GM12892 (cell line): Measurements from ENCODE around the gene MRPL51.
A peak's percentile ranks its signal among the peaks of the same experiment; 100 is the strongest.

Source experiments
- DNase-seq: peaks from one replicate; pipeline ENCODE4 v3.0.0; 2011; ENCODE audit not compliant: insufficient read length
- FAIRE-seq: peaks from 2 replicates; lab custom pipeline; 2011; peaks lifted over from hg19 to GRCh38; lab: Jason Lieb, UNC
- POLR2A ChIP-seq: IDR thresholded peaks from 2 replicates; pipeline ENCODE4 v1.6.1; 2011; ENCODE audit warnings: low read depth, low read length, control low read depth
- POLR2AphosphoS5 ChIP-seq: IDR thresholded peaks from 2 replicates; pipeline ENCODE4 v1.6.1; 2011; ENCODE audit warnings: low read depth, low read length, control low read depth
- TAF1 ChIP-seq: IDR thresholded peaks from 2 replicates; pipeline ENCODE4 v1.6.1; 2011; ENCODE audit warnings: low read depth, mild to moderate bottlenecking, control low read depth, low read length, borderline replicate concordance

Gene MRPL51

DNA sequence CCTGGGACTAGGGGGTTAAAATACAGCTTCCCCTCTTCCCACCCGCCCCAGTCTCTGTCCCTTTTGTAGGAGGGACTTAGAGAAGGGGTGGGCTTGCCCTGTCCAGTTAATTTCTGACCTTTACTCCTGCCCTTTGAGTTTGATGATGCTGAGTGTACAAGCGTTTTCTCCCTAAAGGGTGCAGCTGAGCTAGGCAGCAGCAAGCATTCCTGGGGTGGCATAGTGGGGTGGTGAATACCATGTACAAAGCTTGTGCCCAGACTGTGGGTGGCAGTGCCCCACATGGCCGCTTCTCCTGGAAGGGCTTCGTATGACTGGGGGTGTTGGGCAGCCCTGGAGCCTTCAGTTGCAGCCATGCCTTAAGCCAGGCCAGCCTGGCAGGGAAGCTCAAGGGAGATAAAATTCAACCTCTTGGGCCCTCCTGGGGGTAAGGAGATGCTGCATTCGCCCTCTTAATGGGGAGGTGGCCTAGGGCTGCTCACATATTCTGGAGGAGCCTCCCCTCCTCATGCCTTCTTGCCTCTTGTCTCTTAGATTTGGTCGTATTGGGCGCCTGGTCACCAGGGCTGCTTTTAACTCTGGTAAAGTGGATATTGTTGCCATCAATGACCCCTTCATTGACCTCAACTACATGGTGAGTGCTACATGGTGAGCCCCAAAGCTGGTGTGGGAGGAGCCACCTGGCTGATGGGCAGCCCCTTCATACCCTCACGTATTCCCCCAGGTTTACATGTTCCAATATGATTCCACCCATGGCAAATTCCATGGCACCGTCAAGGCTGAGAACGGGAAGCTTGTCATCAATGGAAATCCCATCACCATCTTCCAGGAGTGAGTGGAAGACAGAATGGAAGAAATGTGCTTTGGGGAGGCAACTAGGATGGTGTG lies 43.1 kb upstream of the MRPL51 start:
- DNase-seq (no peak), FAIRE-seq (no peak)
- TF ChIP-seq POLR2AphosphoS5: peak; percentile 63
- TF ChIP-seq POLR2A: 0 out of 2 replicates have a peak, but pooled peaks have one; percentile 4
- TF ChIP-seq TAF1: no peak

DNA sequence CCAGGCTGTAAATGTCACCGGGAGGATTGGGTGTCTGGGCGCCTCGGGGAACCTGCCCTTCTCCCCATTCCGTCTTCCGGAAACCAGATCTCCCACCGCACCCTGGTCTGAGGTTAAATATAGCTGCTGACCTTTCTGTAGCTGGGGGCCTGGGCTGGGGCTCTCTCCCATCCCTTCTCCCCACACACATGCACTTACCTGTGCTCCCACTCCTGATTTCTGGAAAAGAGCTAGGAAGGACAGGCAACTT lies 42.6 kb upstream of the MRPL51 start:
- TF ChIP-seq POLR2A: no peak
- no peak for TF ChIP-seq POLR2AphosphoS5
- TF ChIP-seq TAF1: no peak
- FAIRE-seq: no peak
- no peak for DNase-seq

DNA sequence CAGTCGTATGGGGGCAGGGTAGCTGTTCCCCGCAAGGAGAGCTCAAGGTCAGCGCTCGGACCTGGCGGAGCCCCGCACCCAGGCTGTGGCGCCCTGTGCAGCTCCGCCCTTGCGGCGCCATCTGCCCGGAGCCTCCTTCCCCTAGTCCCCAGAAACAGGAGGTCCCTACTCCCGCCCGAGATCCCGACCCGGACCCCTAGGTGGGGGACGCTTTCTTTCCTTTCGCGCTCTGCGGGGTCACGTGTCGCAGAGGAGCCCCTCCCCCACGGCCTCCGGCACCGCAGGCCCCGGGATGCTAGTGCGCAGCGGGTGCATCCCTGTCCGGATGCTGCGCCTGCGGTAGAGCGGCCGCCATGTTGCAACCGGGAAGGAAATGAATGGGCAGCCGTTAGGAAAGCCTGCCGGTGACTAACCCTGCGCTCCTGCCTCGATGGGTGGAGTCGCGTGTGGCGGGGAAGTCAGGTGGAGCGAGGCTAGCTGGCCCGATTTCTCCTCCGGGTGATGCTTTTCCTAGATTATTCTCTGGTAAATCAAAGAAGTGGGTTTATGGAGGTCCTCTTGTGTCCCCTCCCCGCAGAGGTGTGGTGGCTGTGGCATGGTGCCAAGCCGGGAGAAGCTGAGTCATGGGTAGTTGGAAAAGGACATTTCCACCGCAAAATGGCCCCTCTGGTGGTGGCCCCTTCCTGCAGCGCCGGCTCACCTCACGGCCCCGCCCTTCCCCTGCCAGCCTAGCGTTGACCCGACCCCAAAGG lies 42.1 kb upstream of the MRPL51 start:
- DNase-seq: peak; percentile 54
- TF ChIP-seq POLR2A: peak; percentile 68
- no peak; the same call in 1 of the 2 replicates for TF ChIP-seq POLR2AphosphoS5
- 0 out of 2 replicates have a peak, but pooled peaks have one; percentile 37 for TF ChIP-seq TAF1
- FAIRE-seq: peak; percentile 50

DNA sequence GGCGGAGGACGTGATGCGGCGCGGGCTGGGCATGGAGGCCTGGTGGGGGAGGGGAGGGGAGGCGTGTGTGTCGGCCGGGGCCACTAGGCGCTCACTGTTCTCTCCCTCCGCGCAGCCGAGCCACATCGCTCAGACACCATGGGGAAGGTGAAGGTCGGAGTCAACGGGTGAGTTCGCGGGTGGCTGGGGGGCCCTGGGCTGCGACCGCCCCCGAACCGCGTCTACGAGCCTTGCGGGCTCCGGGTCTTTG lies 41.6 kb upstream of the MRPL51 start:
- DNase-seq (no peak), FAIRE-seq (no peak)
- TF ChIP-seq POLR2AphosphoS5 (no peak; the same call in 1 of the 2 replicates), POLR2A (no peak), TAF1 (no peak)

DNA sequence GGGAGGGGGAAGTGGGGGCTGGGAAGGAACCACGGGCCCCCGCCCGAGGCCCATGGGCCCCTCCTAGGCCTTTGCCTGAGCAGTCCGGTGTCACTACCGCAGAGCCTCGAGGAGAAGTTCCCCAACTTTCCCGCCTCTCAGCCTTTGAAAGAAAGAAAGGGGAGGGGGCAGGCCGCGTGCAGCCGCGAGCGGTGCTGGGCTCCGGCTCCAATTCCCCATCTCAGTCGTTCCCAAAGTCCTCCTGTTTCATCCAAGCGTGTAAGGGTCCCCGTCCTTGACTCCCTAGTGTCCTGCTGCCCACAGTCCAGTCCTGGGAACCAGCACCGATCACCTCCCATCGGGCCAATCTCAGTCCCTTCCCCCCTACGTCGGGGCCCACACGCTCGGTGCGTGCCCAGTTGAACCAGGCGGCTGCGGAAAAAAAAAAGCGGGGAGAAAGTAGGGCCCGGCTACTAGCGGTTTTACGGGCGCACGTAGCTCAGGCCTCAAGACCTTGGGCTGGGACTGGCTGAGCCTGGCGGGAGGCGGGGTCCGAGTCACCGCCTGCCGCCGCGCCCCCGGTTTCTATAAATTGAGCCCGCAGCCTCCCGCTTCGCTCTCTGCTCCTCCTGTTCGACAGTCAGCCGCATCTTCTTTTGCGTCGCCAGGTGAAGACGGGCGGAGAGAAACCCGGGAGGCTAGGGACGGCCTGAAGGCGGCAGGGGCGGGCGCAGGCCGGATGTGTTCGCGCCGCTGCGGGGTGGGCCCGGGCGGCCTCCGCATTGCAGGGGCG lies 41.0 kb upstream of the MRPL51 start, which contains the start of gene GAPDH:
Gene GAPDH, plus strand, starts transcription at position 595 of the 772 bp plus-strand sequence. CDS start 316 bp downstream, outside the sequence.
- DNase-seq (peak; percentile 92), FAIRE-seq (peak; percentile 81)
- TF ChIP-seq POLR2AphosphoS5 (peak; percentile 97), POLR2A (peak; percentile 98), TAF1 (peak; percentile 91)

DNA sequence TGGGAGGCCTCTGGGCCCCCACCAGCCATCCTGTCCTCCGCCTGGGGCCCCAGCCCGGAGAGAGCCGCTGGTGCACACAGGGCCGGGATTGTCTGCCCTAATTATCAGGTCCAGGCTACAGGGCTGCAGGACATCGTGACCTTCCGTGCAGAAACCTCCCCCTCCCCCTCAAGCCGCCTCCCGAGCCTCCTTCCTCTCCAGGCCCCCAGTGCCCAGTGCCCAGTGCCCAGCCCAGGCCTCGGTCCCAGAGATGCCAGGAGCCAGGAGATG lies 40.5 kb upstream of the MRPL51 start:
- TF ChIP-seq POLR2A (no peak), TAF1 (no peak), POLR2AphosphoS5 (no peak)
- FAIRE-seq (no peak), DNase-seq (no peak)

DNA sequence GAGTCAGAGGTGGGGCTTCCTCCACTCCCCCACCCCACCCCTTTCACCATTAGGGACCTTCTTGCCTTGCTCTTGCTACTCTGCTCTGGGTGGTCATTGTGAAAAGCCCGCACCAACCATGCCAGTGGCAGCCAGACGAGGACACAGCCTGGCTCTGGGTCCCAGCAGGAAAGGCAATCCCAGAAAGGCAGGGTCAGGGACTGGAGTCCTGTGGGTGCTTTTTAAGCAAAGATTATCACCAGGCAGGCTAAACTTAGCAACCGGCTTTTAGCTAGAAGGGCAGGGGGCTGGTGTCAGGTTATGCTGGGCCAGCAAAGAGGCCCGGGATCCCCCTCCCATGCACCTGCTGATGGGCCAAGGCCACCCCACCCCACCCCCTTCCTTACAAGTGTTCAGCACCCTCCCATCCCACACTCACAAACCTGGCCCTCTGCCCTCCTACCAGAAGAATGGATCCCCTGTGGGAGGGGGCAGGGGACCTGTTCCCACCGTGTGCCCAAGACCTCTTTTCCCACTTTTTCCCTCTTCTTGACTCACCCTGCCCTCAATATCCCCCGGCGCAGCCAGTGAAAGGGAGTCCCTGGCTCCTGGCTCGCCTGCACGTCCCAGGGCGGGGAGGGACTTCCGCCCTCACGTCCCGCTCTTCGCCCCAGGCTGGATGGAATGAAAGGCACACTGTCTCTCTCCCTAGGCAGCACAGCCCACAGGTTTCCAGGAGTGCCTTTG lies 40.0 kb upstream of the MRPL51 start:
- no peak for DNase-seq
- peak; percentile 82 for FAIRE-seq
- TF ChIP-seq POLR2A (no peak; the same call in 1 of the 2 replicates), TAF1 (no peak), POLR2AphosphoS5 (no peak; the same call in 1 of the 2 replicates)

DNA sequence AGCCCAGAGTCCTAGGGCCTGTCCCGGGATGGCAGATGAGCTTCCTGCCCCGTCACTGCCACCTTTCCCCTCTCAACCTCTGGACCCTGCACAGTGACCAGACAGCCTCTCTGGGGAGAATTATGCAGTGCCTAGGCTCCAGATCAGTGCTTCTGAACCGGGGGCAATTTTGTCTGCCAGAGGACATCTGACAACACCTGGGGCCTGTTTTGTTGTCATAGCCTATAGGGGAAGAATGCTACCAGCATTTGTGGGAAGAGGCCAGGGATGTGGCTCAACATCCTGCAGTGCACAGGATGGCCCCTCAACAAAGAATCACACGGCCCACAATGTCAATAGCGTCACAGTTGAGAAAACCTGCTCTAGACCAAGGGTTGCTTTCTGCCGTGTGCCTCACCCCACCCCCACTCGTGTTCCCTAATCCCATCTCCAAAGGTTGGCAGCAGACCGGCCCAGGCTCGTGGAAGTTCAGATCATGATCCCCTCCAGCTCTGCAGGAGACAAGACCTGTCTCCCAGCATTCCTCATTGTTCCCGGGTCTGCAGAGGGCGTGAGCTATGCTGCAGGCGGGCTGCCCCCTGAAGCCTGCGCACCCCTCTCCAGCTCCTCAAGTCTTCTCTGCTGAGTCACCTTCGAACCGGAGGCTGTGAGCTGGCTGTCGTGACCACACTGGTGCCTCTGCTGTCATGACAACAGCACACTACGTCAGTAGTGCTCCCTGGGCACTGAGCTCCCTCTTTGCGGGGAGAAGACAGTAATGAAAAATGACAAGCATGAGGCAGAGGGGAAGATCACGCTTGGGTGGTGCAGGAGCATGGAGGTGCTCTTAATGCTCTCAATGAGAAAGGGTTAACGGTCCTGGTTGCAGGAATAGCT lies 39.2 kb upstream of the MRPL51 start:
- DNase-seq (peak; percentile 60), FAIRE-seq (peak; percentile 62)
- TF ChIP-seq TAF1 (no peak), POLR2A (peak; percentile 48; the same call in 1 of the 2 replicates), POLR2AphosphoS5 (no peak; the same call in 1 of the 2 replicates)

DNA sequence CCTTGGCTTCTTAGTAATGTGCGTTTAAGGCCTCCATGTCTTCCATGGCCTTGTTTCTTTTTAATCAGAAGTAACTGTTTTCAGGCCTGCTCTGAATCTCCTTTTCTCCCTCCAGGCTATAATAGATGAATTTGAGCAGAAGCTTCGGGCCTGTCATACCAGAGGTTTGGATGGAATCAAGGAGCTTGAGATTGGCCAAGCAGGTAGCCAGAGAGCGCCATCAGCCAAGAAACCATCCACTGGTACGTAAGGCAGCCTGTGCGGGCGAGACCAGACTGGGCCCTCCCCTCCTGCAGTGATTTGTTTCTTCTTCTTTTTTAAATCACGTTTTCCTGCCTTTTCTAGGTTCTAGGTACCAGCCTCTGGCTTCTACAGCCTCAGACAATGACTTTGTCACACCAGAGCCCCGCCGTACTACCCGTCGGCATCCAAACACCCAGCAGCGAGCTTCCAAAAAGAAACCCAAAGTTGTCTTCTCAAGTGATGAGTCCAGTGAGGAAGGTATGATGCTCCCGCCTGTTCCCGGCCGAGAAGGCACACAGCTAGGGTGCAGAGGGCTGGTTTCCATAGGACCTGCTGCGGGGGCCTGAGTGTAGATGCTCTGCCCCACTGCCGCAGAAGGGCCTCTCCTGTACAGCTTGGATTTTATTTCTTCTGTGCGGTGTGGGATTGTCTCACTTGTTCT lies 37.7 kb upstream of the MRPL51 start:
- no peak for DNase-seq
- no peak for TF ChIP-seq POLR2AphosphoS5
- TF ChIP-seq TAF1: no peak
- TF ChIP-seq POLR2A: no peak
- no peak for FAIRE-seq
